Stimulated activated CD8-positive, alpha-beta memory T cell treated with anti-CD3 and anti-CD28 coated beads, Interleukin-7, amount 100 ng/mL, for 4 hours (primary cell): ENCODE data around the gene PHF12.
"Not testable (repeated sequence)": the region's sequence is repeated elsewhere in the genome, so short reads cannot be mapped to it uniquely, and the experiment has no call there.

Source experiments
- DNase-seq, 2 donors: peaks; one replicate each; pipeline ENCODE4 v3.0.0-alpha.2; 2020; ENCODE audit warnings: low read depth in 2 of 2

PHF12 gene

GRCh38 chr17:28902819-28903545 lies 48.3 kb downstream of the PHF12 start, which contains the start of gene DHRS13:
Gene DHRS13 (minus strand): TSS chr17:28903079. CDS start chr17:28902944, 135 bp downstream.
- peak; percentile 79 to 90 for DNase-seq

- DNase-seq, result peak in 1 of 2 donors; percentile 46
These were observed 49.2 kb downstream of the PHF12 start for GRCh38 chr17:28901866-28902818.

GRCh38 chr17:28900986-28901726 lies 50.2 kb downstream of the PHF12 start:
- DNase-seq, result no peak

GRCh38 chr17:28899212-28899815 lies 52.0 kb downstream of the PHF12 start:
- no peak for DNase-seq

GRCh38 chr17:28898527-28898955 lies 52.8 kb downstream of the PHF12 start:
- DNase-seq, result no peak

- no peak for DNase-seq
These were observed 53.4 kb downstream of the PHF12 start for GRCh38 chr17:28897769-28898526.

GRCh38 chr17:28896884-28897768 lies 54.2 kb downstream of the PHF12 start, which contains the start of gene FLOT2:
Gene FLOT2 (minus strand): TSS chr17:28897733. CDS start chr17:28897574, 159 bp downstream.
- peak; percentile 37 to 53 for DNase-seq

GRCh38 chr17:28896491-28896883 lies 54.8 kb downstream of the PHF12 start:
- no peak for DNase-seq

GRCh38 chr17:28895794-28896447 lies 55.4 kb downstream of the PHF12 start:
- DNase-seq, result no peak

GRCh38 chr17:28893248-28894183 lies 57.8 kb downstream of the PHF12 start:
- DNase-seq, result not testable (repeated sequence)

GRCh38 chr17:28892024-28892423 lies 59.3 kb downstream of the PHF12 start:
- DNase-seq, result no peak

- DNase-seq, result no peak
These were observed 60.1 kb downstream of the PHF12 start for GRCh38 chr17:28891201-28891600.

- DNase-seq, result no peak
These were observed 61.3 kb downstream of the PHF12 start for GRCh38 chr17:28889996-28890395.

GRCh38 chr17:28888832-28889231 lies 62.5 kb downstream of the PHF12 start:
- DNase-seq, result no peak

GRCh38 chr17:28887871-28888471 lies 63.3 kb downstream of the PHF12 start:
- DNase-seq, result no peak

GRCh38 chr17:28885951-28886350 lies 65.4 kb downstream of the PHF12 start:
- DNase-seq, result no peak

- no peak for DNase-seq
These were observed 66.0 kb downstream of the PHF12 start for GRCh38 chr17:28885363-28885762.
